H1 (cell line): ENCODE data around the gene TIMELESS. TPM values are rescaled to one million over a fixed set of nuclear protein-coding genes. Genes with fewer than 3 reads are reported as not detected.

Experiments used
- CTCF ChIA-PET: fragments of 300-600 bp; sonication (Branson Sonifier 250); formaldehyde crosslinking; loops from one replicate; lab custom pipeline; 2021; ENCODE audit not compliant: partially characterized antibody; lab: Charles Lee
- POLR2A ChIA-PET: fragments of 300-600 bp; sonication (Branson Sonifier 250); formaldehyde crosslinking; loops from one replicate; lab custom pipeline; 2021; ENCODE audit warnings: inconsistent platforms; ENCODE audit not compliant: partially characterized antibody; lab: Charles Lee
- DNase-seq, 2 experiments: peaks; one replicate each; pipeline versions ENCODE4 v3.0.0 to v3.0.0-alpha.2; 2010 to 2022; ENCODE audit warnings: low spot score in 2 of 2, low read depth in 1 of 2, mixed read lengths in 1 of 2
- FAIRE-seq: peaks from 2 replicates; lab custom pipeline; 2011; peaks lifted over from hg19 to GRCh38; lab: Jason Lieb, UNC
- H2AFZ ChIP-seq: 2 replicates; pipeline ENCODE4 v1.8.1; 2012; ENCODE audit warnings: low read length, inconsistent platforms
- H2AK5ac ChIP-seq: 2 replicates; pipeline ENCODE4 v1.6.1; 2013; ENCODE audit warnings: low read depth, low read length
- H2BK120ac ChIP-seq: replicated peaks from 2 replicates; pipeline ENCODE3; 2013; ENCODE audit warnings: low read depth, low read length, inconsistent platforms
- H2BK12ac ChIP-seq: 2 replicates; pipeline ENCODE4 v1.6.1; 2013; ENCODE audit warnings: low read depth, low read length
- H2BK15ac ChIP-seq: 2 replicates; pipeline ENCODE4 v1.6.1; 2013; ENCODE audit warnings: low read length
- H2BK20ac ChIP-seq: 2 replicates; pipeline ENCODE4 v1.6.1; 2013; ENCODE audit warnings: low read length
- H2BK5ac ChIP-seq: 2 replicates; pipeline ENCODE4 v1.6.1; 2013; ENCODE audit warnings: low read depth, low read length
- H3K14ac ChIP-seq: 2 replicates; pipeline ENCODE4 v1.6.1; 2013; ENCODE audit warnings: inconsistent platforms; ENCODE audit not compliant: insufficient read length
- H3K18ac ChIP-seq: 2 replicates; pipeline ENCODE4 v1.6.1; 2013; ENCODE audit warnings: low read length; ENCODE audit errors: extremely low read depth
- H3K23ac ChIP-seq: 2 replicates; pipeline ENCODE4 v1.6.1; 2013; ENCODE audit warnings: inconsistent platforms; ENCODE audit not compliant: insufficient read length
- H3K23me2 ChIP-seq: 2 replicates; pipeline ENCODE4 v1.6.1; 2013; ENCODE audit warnings: low read depth, low read length
- H3K27ac ChIP-seq: 2 replicates; pipeline ENCODE4 v1.6.1; 2011; ENCODE audit warnings: low read depth, low read length, inconsistent platforms
- H3K27me3 ChIP-seq, 4 experiments: replicated peaks in 1 of 4; 1 replicate in 1 of 4; 2 replicates in 3 of 4; pipeline versions ENCODE4 v1.6.1 to v1.8.1; 2011 to 2013; ENCODE audit warnings: low read length in 3 of 4, mild to moderate bottlenecking in 3 of 4, inconsistent platforms in 2 of 4, mixed read lengths in 2 of 4, moderate library complexity in 1 of 4; ENCODE audit not compliant: control insufficient read depth in 3 of 4, insufficient read depth in 3 of 4; ENCODE audit errors: extremely low read depth in 1 of 4
- H3K36me3 ChIP-seq, 4 experiments: 2 replicates each; pipeline versions ENCODE4 v1.6.1 to v1.8.1; 2011 to 2013; ENCODE audit warnings: mild to moderate bottlenecking in 4 of 4, low read length in 3 of 4, moderate library complexity in 2 of 4, control low read depth in 1 of 4, inconsistent platforms in 1 of 4; ENCODE audit not compliant: insufficient read depth in 4 of 4, control insufficient read depth in 2 of 4
- H3K4ac ChIP-seq: replicated peaks from 2 replicates; pipeline ENCODE3; 2013; ENCODE audit warnings: low read length, low read depth, mixed read lengths, inconsistent platforms; ENCODE audit not compliant: insufficient read length
- H3K4me1 ChIP-seq, 4 experiments: replicated peaks in 1 of 4; 1 replicate in 1 of 4; 2 replicates in 3 of 4; pipeline versions ENCODE4 v1.6.1 to v1.8.1; 2011 to 2013; ENCODE audit warnings: low read length in 3 of 4, inconsistent platforms in 2 of 4, mixed read lengths in 1 of 4; ENCODE audit not compliant: insufficient read depth in 4 of 4, control insufficient read depth in 3 of 4
- H3K4me2 ChIP-seq, 2 experiments: 2 replicates each; pipeline versions ENCODE4 v1.6.1 to v1.8.1; 2011 to 2013; ENCODE audit warnings: low read depth in 2 of 2, low read length in 2 of 2, control low read depth in 1 of 2, inconsistent platforms in 1 of 2, mild to moderate bottlenecking in 1 of 2; ENCODE audit not compliant: insufficient read depth in 1 of 2
- H3K4me3 ChIP-seq, 4 experiments: fragments of 200-600, 300-600 bp in 1 of 4; sonication (generic), shearing (Covaris generic), sonication (Bioruptor Twin) in 1 of 4; 2 replicates each; pipeline versions ENCODE4 v1.5.1 to v1.8.1; 2011 to 2016; ENCODE audit warnings: low read length in 4 of 4, low read depth in 3 of 4, control low read depth in 2 of 4, inconsistent platforms in 2 of 4, mild to moderate bottlenecking in 2 of 4, mixed read lengths in 1 of 4, moderate library complexity in 1 of 4; ENCODE audit not compliant: insufficient read depth in 2 of 4; ENCODE audit errors: extremely low read depth in 1 of 4
- H3K56ac ChIP-seq: replicated peaks from 2 replicates; pipeline ENCODE3; 2013; ENCODE audit warnings: low read depth, mild to moderate bottlenecking, mixed read lengths, low read length, inconsistent platforms; ENCODE audit not compliant: insufficient read length
- H3K79me1 ChIP-seq: 2 replicates; pipeline ENCODE4 v1.6.1; 2013; ENCODE audit warnings: low read depth, low read length, control low read depth
- H3K79me2 ChIP-seq, 2 experiments: 2 replicates each; pipeline versions ENCODE4 v1.6.1 to v1.8.1; 2012 to 2013; ENCODE audit warnings: low read length in 2 of 2, mild to moderate bottlenecking in 2 of 2, inconsistent platforms in 1 of 2; ENCODE audit not compliant: insufficient read depth in 2 of 2, control insufficient read depth in 1 of 2
- H3K9ac ChIP-seq, 4 experiments: replicated peaks in 1 of 4; 1 replicate in 1 of 4; 2 replicates in 3 of 4; pipeline versions ENCODE4 v1.6.1 to v1.8.1; 2011 to 2013; ENCODE audit warnings: low read depth in 3 of 4, low read length in 3 of 4, control low read depth in 2 of 4, mild to moderate bottlenecking in 2 of 4, moderate library complexity in 2 of 4, inconsistent platforms in 1 of 4; ENCODE audit errors: extremely low read depth in 1 of 4
- H3K9me3 ChIP-seq, 2 experiments: 2 replicates each; pipeline versions ENCODE4 v1.6.1 to v1.8.1; 2012 to 2013; ENCODE audit warnings: mild to moderate bottlenecking in 2 of 2, moderate library complexity in 2 of 2, control low read depth in 1 of 2, inconsistent platforms in 1 of 2, low read depth in 1 of 2, low read length in 1 of 2, mixed read lengths in 1 of 2; ENCODE audit not compliant: insufficient read depth in 2 of 2
- H4K20me1 ChIP-seq, 2 experiments: replicated peaks in 1 of 2; 2 replicates each; pipeline versions ENCODE3 to v1.8.1; 2011 to 2013; ENCODE audit warnings: inconsistent platforms in 2 of 2, low read length in 2 of 2, mild to moderate bottlenecking in 1 of 2; ENCODE audit not compliant: insufficient read depth in 2 of 2, control insufficient read depth in 1 of 2
- H4K5ac ChIP-seq: 2 replicates; pipeline ENCODE4 v1.6.1; 2013; ENCODE audit warnings: low read length, low read depth, mixed read lengths, inconsistent platforms; ENCODE audit not compliant: insufficient read length
- H4K8ac ChIP-seq: 2 replicates; pipeline ENCODE4 v1.8.0; 2013; ENCODE audit warnings: mild to moderate bottlenecking, moderate library complexity, low read length, inconsistent platforms; ENCODE audit not compliant: insufficient read depth; ENCODE audit errors: extremely low read depth
- H4K91ac ChIP-seq: replicated peaks from 2 replicates; pipeline ENCODE3; 2013; ENCODE audit warnings: low read length, mixed read lengths, inconsistent platforms; ENCODE audit not compliant: insufficient read length
- ASH2L ChIP-seq: fragments of 200-600, 300-600 bp; sonication (generic); IDR thresholded peaks from one replicate; pipeline ENCODE4 v1.7.1; 2017; ENCODE audit warnings: low read length
- BRCA1 ChIP-seq: IDR thresholded peaks from 2 replicates; pipeline ENCODE4 v1.6.1; 2012; ENCODE audit warnings: low read depth, low read length, improper control_type of control experiment
- CBX5 ChIP-seq: fragments of 300-800, 300-1000 bp; sonication (generic); IDR thresholded peaks from 2 replicates; pipeline ENCODE4 v1.7.1; 2016; ENCODE audit warnings: antibody characterized with exemption, low read length, low read depth
- CBX8 ChIP-seq: fragments of 300-800, 300-1000 bp; sonication (generic); IDR thresholded peaks from 2 replicates; pipeline ENCODE4 v1.7.1; 2016; ENCODE audit warnings: low read depth, low read length, borderline replicate concordance
- CTBP2 ChIP-seq: IDR thresholded peaks from 2 replicates; pipeline ENCODE4 v1.7.0; 2011; ENCODE audit warnings: borderline replicate concordance, mild to moderate bottlenecking, moderate library complexity, mixed read lengths, low read length; ENCODE audit not compliant: insufficient read depth, insufficient read length
- GABPA ChIP-seq: IDR thresholded peaks from 2 replicates; pipeline ENCODE4 v1.6.1; 2011; ENCODE audit warnings: mild to moderate bottlenecking, low read length, moderate library complexity, borderline replicate concordance; ENCODE audit not compliant: insufficient read depth
- HDAC2 ChIP-seq, 2 experiments: fragments of 300-600 bp in 1 of 2; sonication (generic) in 1 of 2; IDR thresholded peaks; 2 replicates each; pipeline ENCODE4 v1.6.1; 2011 to 2012; ENCODE audit warnings: low read depth in 2 of 2, low read length in 2 of 2, mild to moderate bottlenecking in 2 of 2, moderate library complexity in 2 of 2, borderline replicate concordance in 1 of 2, inconsistent platforms in 1 of 2
- HDAC6 ChIP-seq: IDR thresholded peaks from one replicate; pipeline ENCODE4 v1.7.1; 2012; ENCODE audit warnings: low read depth, mild to moderate bottlenecking, inconsistent platforms, low read length, moderate library complexity
- POLR2A ChIP-seq, 2 experiments: IDR thresholded peaks; 1 replicate in 1 of 2; 2 replicates in 1 of 2; pipeline ENCODE4 v1.6.1; 2011; ENCODE audit warnings: low read depth in 2 of 2, low read length in 2 of 2, mild to moderate bottlenecking in 2 of 2; ENCODE audit errors: control extremely low read depth in 1 of 2
- POLR2AphosphoS5 ChIP-seq: IDR thresholded peaks from 2 replicates; pipeline ENCODE4 v1.6.1; 2011; ENCODE audit warnings: low read depth, low read length
- RBBP5 ChIP-seq: IDR thresholded peaks from 2 replicates; pipeline ENCODE4 v1.7.1; 2012; ENCODE audit warnings: low read depth, mild to moderate bottlenecking, inconsistent platforms, low read length, moderate library complexity, borderline replicate concordance
- RNF2 ChIP-seq: fragments of 200-900, 300-1000 bp; sonication (generic); IDR thresholded peaks from 2 replicates; pipeline ENCODE4 v1.7.1; 2016; ENCODE audit warnings: borderline replicate concordance, low read depth, mild to moderate bottlenecking, antibody characterized with exemption, low read length; ENCODE audit not compliant: poor library complexity, severe bottlenecking; ENCODE audit errors: missing control alignments
- WGBS, 2 experiments: shearing (Covaris generic) in 1 of 2; methylation state at CpG; one replicate each; pipeline versions ENCODE4 v1.1.6 to v1.1.7; 2013 to 2015; ENCODE audit warnings: low lambda C conversion rate in 2 of 2, mixed read lengths in 2 of 2, inconsistent platforms in 1 of 2, low coverage in 1 of 2, missing lambda C conversion rate in 1 of 2; ENCODE audit not compliant: insufficient replicate concordance in 2 of 2, insufficient coverage in 1 of 2, insufficient read length in 1 of 2; ENCODE audit errors: extremely low coverage in 1 of 2, missing lambda C conversion rate in 1 of 2; 5-methylcytosine and 5-hydroxymethylcytosine counted together
- polyA plus RNA-seq, 7 experiments: library from polyadenylated mRNA; depleted of rRNA in 3 of 7; stranded (reverse) in 5 of 7; unstranded in 2 of 7; fragments of >200 nt in 5 of 7; fragments of 200-250 nt in 2 of 7; gene quantifications; 1 replicate in 5 of 7; 2 replicates in 1 of 7; 4 replicates in 1 of 7; pipeline versions ENCODE4 v1.2.1 to v1.2.3, GENCODE V29; 2011 to 2013; ENCODE audit warnings: missing spikeins in 2 of 7, mixed read lengths in 2 of 7
- total RNA-seq: library from RNA; stranded (reverse); fragmentation: NEBNext Ultra II Directional; extraction: Animal tissue kit (Norgen Biotek cat#: 25700); gene quantifications from 2 replicates; pipeline ENCODE4 v1.2.1, GENCODE V29; 2021
- TF ChIP-seq, protein P1 (sequence below): IDR thresholded peaks from 2 replicates; pipeline ENCODE4 v1.6.1; 2011; ENCODE audit warnings: low read depth, mild to moderate bottlenecking, low read length; ENCODE audit not compliant: insufficient read depth

The TIMELESS gene
- total and polyA plus RNA-seq, 2 of the 8 experiments (the other 6 are each of a cell fraction or from before 2014, with no cell fraction given), result 17.1 to 86.7 TPM

- Histone ChIP-seq H3K9ac (no peak overlapping the region), H4K20me1 (peaks cover 0 to 1% of the 10 kb centered on the region in 2 experiments), H3K27me3 (no peaks in the 10 kb centered on the region), H3K23ac (no peak overlapping the region), H4K91ac (no peak overlapping the region), H2BK15ac (no peak overlapping the region), H3K4me2 (no peak overlapping the region), H3K4me3 (no peak overlapping the region), H2BK20ac (no peak overlapping the region), H3K27ac (no peak overlapping the region), H4K8ac (no peak overlapping the region), H2BK12ac (no peak overlapping the region), H3K79me1 (0 out of 2 replicates have a peak, but pooled peaks cover 2% of the 10 kb centered on the region), H3K79me2 (peaks cover 0 to 24% of the 10 kb centered on the region in 2 experiments; a peak in 2 of 4 replicates), H3K9me3 (no peaks in the 10 kb centered on the region), H2BK120ac (no peak overlapping the region), H3K56ac (no peak overlapping the region), H3K4me1 (no peaks in the 10 kb centered on the region), H2AK5ac (no peak overlapping the region), H2AFZ (no peak overlapping the region), H4K5ac (no peak overlapping the region), H3K4ac (no peak overlapping the region), H3K23me2 (no peaks in the 10 kb centered on the region), H2BK5ac (no peak overlapping the region), H3K18ac (no peak overlapping the region), H3K36me3 (peaks cover 28 to 58% (median 48%) of the 10 kb centered on the region in 4 experiments), H3K14ac (no peak overlapping the region)
- WGBS, 2 experiments, result 92% methylated on average over 3 of the region's 3 CpGs; no CpG with 5 or more reads in 1 of the 2 experiments
- no peak for FAIRE-seq
- ChIA-PET POLR2A (interaction anchor here (1.9 kb wide), 1 partner anchor 17 kb away, joined by 7 read pairs; the partner anchor contains the start of gene TIMELESS), CTCF (interaction anchor here (0.9 to 1.9 kb wide), 3 partner anchors 19 to 743 kb away, joined by 3 to 7 read pairs (median 3); no protein-coding TSS in a partner anchor)
- no peak for DNase-seq
- no peak for TF ChIP-seq CTBP2
- no peak for TF ChIP-seq RBBP5
- TF ChIP-seq CBX5, result no peak
- TF ChIP-seq POLR2AphosphoS5, result no peak
- TF ChIP-seq, protein P1, sequence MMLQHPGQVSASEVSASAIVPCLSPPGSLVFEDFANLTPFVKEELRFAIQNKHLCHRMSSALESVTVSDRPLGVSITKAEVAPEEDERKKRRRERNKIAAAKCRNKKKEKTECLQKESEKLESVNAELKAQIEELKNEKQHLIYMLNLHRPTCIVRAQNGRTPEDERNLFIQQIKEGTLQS, result no peak
- no peak for TF ChIP-seq BRCA1
- no peak for TF ChIP-seq RNF2
- TF ChIP-seq POLR2A (IDR thresholded peaks at IDR 0.05; ENCODE audit: control extremely low read depth in 1 of 2, low read depth in 2 of 2, low read length in 2 of 2), result no peak
- no peak for TF ChIP-seq GABPA
- TF ChIP-seq HDAC6, result no peak
- no peak for TF ChIP-seq HDAC2 (IDR thresholded peaks at IDR 0.05; ENCODE audit: borderline replicate concordance in 1 of 2, low read depth in 2 of 2, low read length in 2 of 2)
- no peak for TF ChIP-seq ASH2L
- no peak for TF ChIP-seq CBX8
Measured at GRCh38 chr12:56431850-56432249, 17.4 kb downstream of the TIMELESS start.
